Epithelial cell of esophagus (primary cell): ENCODE data around the gene ANKFN1.

Source experiments
- DNase-seq: peaks from one replicate; pipeline ENCODE4 v3.0.0; 2010; ENCODE audit warnings: low read depth
- H3K4me3 ChIP-seq: 2 replicates; pipeline ENCODE4 v1.5.1; 2011; ENCODE audit warnings: mild to moderate bottlenecking, low read length, control low read depth
- TF ChIP-seq, protein P1 (sequence below): IDR thresholded peaks from 2 replicates; pipeline ENCODE4 v1.5.1; 2011; ENCODE audit warnings: low read depth, mild to moderate bottlenecking, low read length, control low read depth, inconsistent platforms; ENCODE audit not compliant: insufficient read depth; ENCODE audit errors: missing control alignments

ANKFN1 gene, protein sequence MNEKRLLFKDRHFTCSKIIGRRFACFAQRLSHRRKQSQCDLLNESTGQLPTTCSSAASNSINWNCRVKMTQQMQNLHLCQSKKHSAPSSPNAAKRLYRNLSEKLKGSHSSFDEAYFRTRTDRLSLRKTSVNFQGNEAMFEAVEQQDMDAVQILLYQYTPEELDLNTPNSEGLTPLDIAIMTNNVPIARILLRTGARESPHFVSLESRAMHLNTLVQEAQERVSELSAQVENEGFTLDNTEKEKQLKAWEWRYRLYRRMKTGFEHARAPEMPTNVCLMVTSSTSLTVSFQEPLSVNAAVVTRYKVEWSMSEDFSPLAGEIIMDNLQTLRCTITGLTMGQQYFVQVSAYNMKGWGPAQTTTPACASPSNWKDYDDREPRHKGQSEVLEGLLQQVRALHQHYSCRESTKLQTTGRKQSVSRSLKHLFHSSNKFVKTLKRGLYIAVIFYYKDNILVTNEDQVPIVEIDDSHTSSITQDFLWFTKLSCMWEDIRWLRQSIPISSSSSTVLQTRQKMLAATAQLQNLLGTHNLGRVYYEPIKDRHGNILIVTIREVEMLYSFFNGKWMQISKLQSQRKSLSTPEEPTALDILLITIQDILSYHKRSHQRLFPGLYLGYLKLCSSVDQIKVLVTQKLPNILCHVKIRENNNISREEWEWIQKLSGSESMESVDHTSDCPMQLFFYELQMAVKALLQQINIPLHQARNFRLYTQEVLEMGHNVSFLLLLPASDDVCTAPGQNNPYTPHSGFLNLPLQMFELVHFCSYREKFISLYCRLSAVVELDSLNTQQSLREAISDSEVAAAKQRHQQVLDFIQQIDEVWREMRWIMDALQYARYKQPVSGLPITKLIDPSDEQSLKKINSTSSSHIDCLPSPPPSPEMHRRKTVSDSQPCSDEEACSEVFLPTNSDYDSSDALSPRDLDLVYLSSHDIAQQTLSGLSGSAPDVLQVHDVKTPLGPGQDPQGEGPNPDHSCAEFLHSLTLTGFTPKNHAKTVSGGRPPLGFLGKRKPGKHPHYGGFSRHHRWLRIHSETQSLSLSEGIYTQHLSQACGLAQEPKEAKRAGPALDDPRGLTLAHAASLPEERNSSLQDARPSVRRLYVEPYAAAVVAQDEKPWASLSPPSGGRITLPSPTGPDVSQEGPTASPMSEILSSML

DNA sequence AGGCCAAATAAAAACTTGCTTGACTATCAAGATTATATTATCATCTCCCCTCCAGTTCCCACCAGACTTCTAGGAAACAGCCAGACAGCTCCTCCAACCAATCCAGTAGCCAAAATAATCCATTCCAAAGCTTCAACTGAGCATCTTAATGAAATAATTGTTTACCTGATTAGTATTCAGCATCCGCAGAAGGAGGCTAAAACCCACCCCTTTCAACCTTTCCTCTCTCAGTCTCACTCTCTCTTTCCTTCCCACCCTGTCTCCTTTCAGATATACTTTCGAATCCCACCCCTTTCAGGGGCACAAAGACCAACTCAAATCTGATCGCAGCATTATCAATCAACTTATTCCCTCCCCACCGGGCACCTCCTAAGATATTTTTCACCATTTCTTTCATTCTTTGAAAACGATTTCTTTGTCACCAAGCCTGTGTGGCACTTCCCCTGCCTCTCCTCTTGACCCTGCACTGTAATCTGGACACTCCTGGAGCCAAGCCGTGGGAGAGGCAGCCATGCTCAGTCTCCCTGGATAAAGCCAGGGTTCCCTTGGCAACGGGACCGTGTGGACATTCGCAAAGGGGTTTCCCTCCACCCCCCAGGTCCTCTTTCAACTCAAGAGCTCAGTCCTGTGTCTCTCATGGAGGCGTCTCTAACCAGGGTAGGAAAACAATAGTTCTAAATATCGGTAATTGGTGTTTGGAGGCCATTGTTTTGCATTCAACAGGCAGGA is at the start of gene ANKFN1:
Gene ANKFN1, plus strand, starts transcription at position 602 of the 729 bp plus-strand sequence. CDS start 59,193 bp downstream, outside the sequence.
- H3K4me3 ChIP-seq, result no peak within 1 kb of the TSS
- no peak for DNase-seq
- TF ChIP-seq, protein P1, sequence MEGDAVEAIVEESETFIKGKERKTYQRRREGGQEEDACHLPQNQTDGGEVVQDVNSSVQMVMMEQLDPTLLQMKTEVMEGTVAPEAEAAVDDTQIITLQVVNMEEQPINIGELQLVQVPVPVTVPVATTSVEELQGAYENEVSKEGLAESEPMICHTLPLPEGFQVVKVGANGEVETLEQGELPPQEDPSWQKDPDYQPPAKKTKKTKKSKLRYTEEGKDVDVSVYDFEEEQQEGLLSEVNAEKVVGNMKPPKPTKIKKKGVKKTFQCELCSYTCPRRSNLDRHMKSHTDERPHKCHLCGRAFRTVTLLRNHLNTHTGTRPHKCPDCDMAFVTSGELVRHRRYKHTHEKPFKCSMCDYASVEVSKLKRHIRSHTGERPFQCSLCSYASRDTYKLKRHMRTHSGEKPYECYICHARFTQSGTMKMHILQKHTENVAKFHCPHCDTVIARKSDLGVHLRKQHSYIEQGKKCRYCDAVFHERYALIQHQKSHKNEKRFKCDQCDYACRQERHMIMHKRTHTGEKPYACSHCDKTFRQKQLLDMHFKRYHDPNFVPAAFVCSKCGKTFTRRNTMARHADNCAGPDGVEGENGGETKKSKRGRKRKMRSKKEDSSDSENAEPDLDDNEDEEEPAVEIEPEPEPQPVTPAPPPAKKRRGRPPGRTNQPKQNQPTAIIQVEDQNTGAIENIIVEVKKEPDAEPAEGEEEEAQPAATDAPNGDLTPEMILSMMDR, result no peak

DNA sequence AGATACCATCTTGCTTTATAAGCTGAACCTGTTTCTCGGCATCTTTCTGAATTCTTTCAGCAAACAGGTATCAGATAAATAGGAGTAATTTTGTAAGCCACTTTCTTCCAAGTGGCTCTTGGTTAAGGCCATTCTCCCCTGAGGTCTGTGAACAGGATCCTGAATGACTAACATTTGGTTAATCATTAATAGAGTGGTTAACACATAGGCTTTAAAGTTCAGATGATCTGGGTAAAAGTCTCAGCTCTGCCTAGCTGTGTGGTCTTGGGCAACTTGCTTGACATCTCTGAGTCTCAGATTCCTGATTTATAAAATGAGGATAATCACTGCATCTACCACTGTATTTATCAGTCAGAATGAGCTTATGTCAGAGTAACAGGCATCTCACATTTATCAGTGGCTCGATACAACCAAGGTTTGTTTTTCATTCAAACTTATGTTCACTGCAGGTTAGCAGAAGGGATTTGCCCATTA is 44.4 kb upstream of the ANKFN1 start:
- H3K4me3 ChIP-seq, result no peak overlapping the region
- DNase-seq, result no peak
- TF ChIP-seq, protein P1, result no peak

DNA sequence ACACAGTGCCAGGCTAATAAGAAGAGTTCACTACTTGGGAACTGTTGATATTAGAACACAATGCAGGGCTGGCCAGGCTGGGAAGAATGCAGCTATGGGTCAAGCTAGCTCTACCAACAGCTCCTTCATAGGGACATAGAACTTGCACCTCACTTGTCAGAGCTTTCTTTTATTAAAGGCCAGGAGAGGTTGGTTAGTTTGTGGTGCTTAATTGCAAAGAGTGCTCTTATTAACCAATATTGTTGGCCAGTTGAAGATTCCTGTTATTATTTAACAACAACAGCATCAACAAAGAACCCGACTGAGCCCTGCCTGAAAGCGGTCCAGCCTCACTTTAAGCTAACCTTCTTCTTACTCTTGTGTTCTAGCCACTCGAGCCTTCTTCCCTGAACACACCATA is 43.4 kb upstream of the ANKFN1 start:
- no peak for DNase-seq
- TF ChIP-seq, protein P1, result no peak
- no peak overlapping the region for H3K4me3 ChIP-seq

DNA sequence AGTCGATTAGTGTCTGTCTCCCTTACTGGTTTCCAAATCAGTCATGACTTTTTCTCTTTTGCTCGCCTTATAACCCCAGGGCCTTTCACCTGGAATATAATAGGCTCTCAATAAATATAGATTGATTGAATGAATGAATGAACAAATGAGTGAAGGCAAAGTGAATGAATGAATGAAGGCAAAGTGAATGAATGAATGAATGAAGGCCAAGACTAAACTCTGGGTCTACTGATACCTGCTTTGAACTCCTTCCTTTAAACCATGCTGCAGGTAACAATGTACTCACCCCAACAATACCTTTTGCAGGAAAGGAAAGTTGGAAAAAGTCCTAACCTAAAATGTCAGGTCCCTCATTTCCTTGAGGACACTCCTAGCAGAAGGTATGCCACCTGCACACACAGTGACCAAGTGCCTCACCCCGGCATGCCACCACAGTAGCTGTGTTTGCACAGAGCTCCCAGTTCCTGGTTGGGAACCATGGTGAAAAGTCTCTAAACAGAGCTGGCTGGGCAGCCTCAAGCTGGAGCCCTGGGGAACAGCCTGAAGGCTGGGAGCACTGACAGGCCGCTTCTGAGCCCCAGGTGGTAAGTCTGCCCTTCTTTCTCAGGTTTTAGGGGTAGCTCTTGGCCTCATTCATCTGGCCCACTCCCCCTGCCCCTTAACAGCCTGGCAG is 42.7 kb upstream of the ANKFN1 start:
- DNase-seq, result no peak
- no peak overlapping the region for H3K4me3 ChIP-seq
- TF ChIP-seq, protein P1, result no peak

DNA sequence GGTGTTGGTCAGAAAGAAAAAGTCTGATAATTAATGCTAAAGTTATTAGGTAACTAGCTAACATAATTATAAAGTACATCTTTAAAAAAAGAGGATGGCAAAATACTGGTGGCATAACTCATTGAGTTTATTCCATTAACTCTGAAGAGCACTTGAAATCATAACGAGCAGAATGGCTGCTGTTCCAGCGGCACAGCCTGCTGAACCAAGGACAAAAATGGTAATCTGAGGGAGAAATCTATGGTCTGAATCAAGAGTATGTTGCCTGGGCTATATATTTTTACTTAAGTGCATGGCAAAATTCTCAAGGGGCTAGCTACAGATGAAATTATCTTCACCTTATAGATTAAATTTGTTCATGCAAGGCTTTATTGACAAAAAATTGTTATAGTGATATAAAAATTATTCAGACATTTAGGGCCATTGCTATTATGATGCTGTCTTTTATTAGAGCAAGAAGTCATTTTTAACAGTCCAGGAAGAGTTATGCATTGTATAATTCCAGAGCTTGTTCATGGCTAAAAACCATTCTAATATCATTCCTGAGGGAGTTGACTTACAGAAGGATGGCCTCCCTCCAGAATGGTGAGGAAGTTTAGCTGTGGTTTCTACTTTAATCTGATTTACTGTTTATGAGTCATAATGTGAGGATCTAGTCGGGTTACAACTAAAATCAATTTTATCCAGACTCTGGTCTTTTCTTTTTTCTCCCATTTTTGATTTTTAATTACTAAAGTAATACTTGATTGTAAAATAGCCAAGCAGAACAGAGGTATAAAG is 41.4 kb upstream of the ANKFN1 start:
- H3K4me3 ChIP-seq, result no peak overlapping the region
- TF ChIP-seq, protein P1, result no peak
- no peak for DNase-seq
